H9 (cell line): ENCODE results near the gene BTD. TPM values are rescaled to one million over a fixed set of nuclear protein-coding genes. Genes with fewer than 3 reads are reported as not detected.

ENCODE experiments used
- DNase-seq: peaks from one replicate; pipeline ENCODE4 v3.0.0-alpha.2; 2017
- H2AFZ ChIP-seq: one replicate; pipeline ENCODE4 v1.6.1; 2013; ENCODE audit warnings: mild to moderate bottlenecking, low read length, control low read depth, moderate library complexity
- H2AK5ac ChIP-seq: 2 replicates; pipeline ENCODE4 v1.6.1; 2013; ENCODE audit warnings: low read length, control low read depth, mixed read lengths; ENCODE audit not compliant: insufficient read length
- H2BK120ac ChIP-seq: one replicate; pipeline ENCODE4 v1.6.1; 2013; ENCODE audit warnings: low read depth, mild to moderate bottlenecking, low read length, control low read depth, inconsistent platforms; ENCODE audit not compliant: poor library complexity, severe bottlenecking
- H2BK12ac ChIP-seq: 2 replicates; pipeline ENCODE4 v1.6.1; 2013; ENCODE audit warnings: low read length, control low read depth, mixed read lengths, low read depth; ENCODE audit not compliant: insufficient read length
- H2BK15ac ChIP-seq: 2 replicates; pipeline ENCODE4 v1.6.1; 2013; ENCODE audit warnings: low read depth, low read length, control low read depth
- H2BK20ac ChIP-seq: one replicate; pipeline ENCODE4 v1.6.1; 2013; ENCODE audit warnings: low read depth, mild to moderate bottlenecking, low read length, control low read depth, inconsistent platforms; ENCODE audit not compliant: poor library complexity, severe bottlenecking
- H2BK5ac ChIP-seq: 2 replicates; pipeline ENCODE4 v1.6.1; 2013; ENCODE audit warnings: low read length, control low read depth, mixed read lengths; ENCODE audit not compliant: insufficient read length
- H3K14ac ChIP-seq: 2 replicates; pipeline ENCODE4 v1.6.1; 2013; ENCODE audit warnings: low read length, control low read depth; ENCODE audit not compliant: insufficient read depth
- H3K18ac ChIP-seq: 2 replicates; pipeline ENCODE4 v1.6.1; 2013; ENCODE audit warnings: low read depth, mild to moderate bottlenecking, mixed read lengths, low read length, control low read depth; ENCODE audit not compliant: insufficient read length
- H3K23ac ChIP-seq: 2 replicates; pipeline ENCODE4 v1.6.1; 2013; ENCODE audit warnings: low read length, control low read depth, mixed read lengths, low read depth; ENCODE audit not compliant: insufficient read length
- H3K23me2 ChIP-seq: 2 replicates; pipeline ENCODE4 v1.6.1; 2013; ENCODE audit warnings: low read depth, mild to moderate bottlenecking, mixed read lengths, low read length, control low read depth; ENCODE audit not compliant: insufficient read length, poor library complexity, severe bottlenecking
- H3K27ac ChIP-seq: 2 replicates; pipeline ENCODE4 v1.5.1; 2013; ENCODE audit warnings: low read length, control low read depth, mixed read lengths, low read depth; ENCODE audit not compliant: insufficient read length
- H3K27me3 ChIP-seq: 2 replicates; pipeline ENCODE4 v1.6.1; 2013; ENCODE audit warnings: low read length, control low read depth, inconsistent platforms; ENCODE audit not compliant: insufficient read depth
- H3K4ac ChIP-seq: 2 replicates; pipeline ENCODE4 v1.6.1; 2013; ENCODE audit warnings: low read depth, mild to moderate bottlenecking, control low read depth, inconsistent platforms, low read length, moderate library complexity
- H3K4me1 ChIP-seq: 2 replicates; pipeline ENCODE4 v1.6.1; 2013; ENCODE audit warnings: low read length, control low read depth, inconsistent platforms; ENCODE audit not compliant: insufficient read depth
- H3K4me2 ChIP-seq: 2 replicates; pipeline ENCODE4 v1.6.1; 2013; ENCODE audit warnings: low read length, control low read depth, mixed read lengths; ENCODE audit not compliant: insufficient read length, insufficient read depth
- H3K56ac ChIP-seq: 2 replicates; pipeline ENCODE4 v1.6.1; 2013; ENCODE audit warnings: low read depth, mild to moderate bottlenecking, mixed read lengths, low read length, control low read depth; ENCODE audit not compliant: insufficient read length
- H3K79me1 ChIP-seq: 2 replicates; pipeline ENCODE4 v1.6.1; 2013; ENCODE audit warnings: low read depth, mild to moderate bottlenecking, moderate library complexity, low read length, control low read depth, inconsistent platforms; ENCODE audit not compliant: insufficient read depth, poor library complexity, severe bottlenecking
- H3K79me2 ChIP-seq: 2 replicates; pipeline ENCODE4 v1.6.1; 2013; ENCODE audit warnings: low read length, control low read depth, inconsistent platforms; ENCODE audit not compliant: insufficient read depth
- H3K9ac ChIP-seq: 2 replicates; pipeline ENCODE4 v1.6.1; 2013; ENCODE audit warnings: low read length, control low read depth, mixed read lengths; ENCODE audit not compliant: insufficient read length; ENCODE audit errors: extremely low read depth
- H3K9me3 ChIP-seq: one replicate; pipeline ENCODE4 v1.6.1; 2013; ENCODE audit warnings: low read depth, low read length, inconsistent platforms; ENCODE audit not compliant: control insufficient read depth
- H3T11ph ChIP-seq: one replicate; pipeline ENCODE4 v1.6.1; 2013; ENCODE audit warnings: mild to moderate bottlenecking, low read length, control low read depth, inconsistent platforms
- H4K20me1 ChIP-seq: one replicate; pipeline ENCODE4 v1.6.1; 2013; ENCODE audit not compliant: control insufficient read depth, insufficient read length, insufficient read depth
- H4K5ac ChIP-seq: 2 replicates; pipeline ENCODE4 v1.6.1; 2013; ENCODE audit warnings: low read depth, mild to moderate bottlenecking, mixed read lengths, low read length, control low read depth; ENCODE audit not compliant: insufficient read length
- H4K8ac ChIP-seq: replicated peaks from 2 replicates; pipeline ENCODE4 v1.6.1; 2013; ENCODE audit warnings: low read length, control low read depth, mixed read lengths, low read depth; ENCODE audit not compliant: insufficient read length
- H4K91ac ChIP-seq: 2 replicates; pipeline ENCODE4 v1.6.1; 2013; ENCODE audit warnings: low read depth, mild to moderate bottlenecking, moderate library complexity, mixed read lengths, low read length, control low read depth; ENCODE audit not compliant: insufficient read length
- H3K27ac Mint-ChIP-seq, 3 experiments: 2 replicates in 2 of 3; 3 replicates in 1 of 3; pipeline ENCODE4 v1.8.0; 2020 to 2021; ENCODE audit warnings: mixed read lengths in 3 of 3, mild to moderate bottlenecking in 1 of 3, moderate library complexity in 1 of 3
- H3K27me3 Mint-ChIP-seq: 2 replicates; pipeline ENCODE4 v1.8.0; 2021; ENCODE audit warnings: low read depth, mild to moderate bottlenecking, moderate library complexity, mixed read lengths
- H3K36me3 Mint-ChIP-seq, 3 experiments: 2 replicates in 2 of 3; 3 replicates in 1 of 3; pipeline ENCODE4 v1.8.0; 2020 to 2021; ENCODE audit warnings: low read depth in 3 of 3, mixed read lengths in 3 of 3; ENCODE audit not compliant: insufficient read depth in 1 of 3
- H3K4me1 Mint-ChIP-seq, 2 experiments: 2 replicates each; pipeline ENCODE4 v1.8.0; 2020; ENCODE audit warnings: mixed read lengths in 2 of 2
- H3K4me3 Mint-ChIP-seq, 2 experiments: 2 replicates in 1 of 2; 3 replicates in 1 of 2; pipeline ENCODE4 v1.8.0; 2020 to 2021; ENCODE audit warnings: mild to moderate bottlenecking in 2 of 2, mixed read lengths in 2 of 2, moderate library complexity in 1 of 2
- H3K9me3 Mint-ChIP-seq, 2 experiments: 2 replicates in 1 of 2; 3 replicates in 1 of 2; pipeline ENCODE4 v1.8.0; 2020; ENCODE audit warnings: mild to moderate bottlenecking in 2 of 2, mixed read lengths in 2 of 2, moderate library complexity in 1 of 2
- CTCF ChIP-seq: fragments of 200-600 bp; sonication (generic); conservative IDR thresholded peaks from 3 replicates; pipeline ENCODE4 v1.8.0; 2021; ENCODE audit warnings: antibody characterized with exemption, mild to moderate bottlenecking
- WGBS: extraction: QIAGEN DNeasy Blood & Tissue Kit; methylation state at CpG from one replicate; pipeline ENCODE4 v1.1.7; 2013; ENCODE audit warnings: missing lambda C conversion rate, low lambda C conversion rate, mixed read lengths; ENCODE audit not compliant: insufficient read length; ENCODE audit errors: extremely low coverage; 5-methylcytosine and 5-hydroxymethylcytosine counted together
- total RNA-seq: library from RNA; stranded (reverse); gene quantifications from 2 replicates; pipeline ENCODE4 v1.2.1, GENCODE V29; 2021

The BTD gene
- total RNA-seq, 1 experiment from 2014 or later = 21.5 TPM

- Histone ChIP-seq H3K4ac (no peak overlapping the region), H2BK20ac (no peak overlapping the region), H3K79me1 (no peaks in the 10 kb centered on the region), H2AFZ (no peak overlapping the region), H3K23me2 (no peaks in the 10 kb centered on the region), H2BK15ac (no peak overlapping the region), H3K56ac (no peak overlapping the region), H3K79me2 (no peaks in the 10 kb centered on the region), H4K20me1 (no peaks in the 10 kb centered on the region), H3K14ac (no peak overlapping the region), H3K27ac (no peak overlapping the region), H2AK5ac (no peak overlapping the region), H3K9ac (no peak overlapping the region), H2BK5ac (peak overlapping the region; percentile 90), H4K8ac (no peak overlapping the region), H2BK120ac (no peak overlapping the region), H2BK12ac (no peak overlapping the region), H3K23ac (no peak overlapping the region), H3T11ph (no peak overlapping the region), H3K4me1 (no peaks in the 10 kb centered on the region), H3K27me3 (no peaks in the 10 kb centered on the region), H3K9me3 (no peaks in the 10 kb centered on the region), H4K5ac (no peak overlapping the region), H3K18ac (no peak overlapping the region), H3K4me2 (no peak overlapping the region), H4K91ac (no peak overlapping the region)
- no peak for DNase-seq
- Mint-ChIP-seq H3K27ac (no peak overlapping the region), H3K27me3 (no peaks in the 10 kb centered on the region), H3K4me3 (no peak overlapping the region), H3K36me3 (peaks cover 16 to 51% (median 48%) of the 10 kb centered on the region in 3 experiments; a peak in 6 of 7 replicates), H3K4me1 (no peaks in the 10 kb centered on the region), H3K9me3 (no peaks in the 10 kb centered on the region)
- no CpG with 5 or more reads among the region's 2 CpGs for WGBS
- no peak for TF ChIP-seq CTCF
Measured at GRCh38 chr3:15681668-15682067, 80.1 kb downstream of the BTD start.
